HG03196 (cell line): ENCODE measurements around the gene AUTS2.

Experiments
- ATAC-seq: cut with Tn5 transposase; IDR thresholded peaks from one replicate; pipeline ENCODE4 v1.9.1; 2021; ENCODE audit not compliant: unreplicated experiment

Gene AUTS2

GRCh38 chr7:69963393-69963792, 365.1 kb downstream of the AUTS2 start:
- ATAC-seq, result no peak

- ATAC-seq, result no peak
Measured at GRCh38 chr7:69966766-69967591, 368.7 kb downstream of the AUTS2 start.

- no peak for ATAC-seq
Measured at GRCh38 chr7:69967689-69968450, 369.6 kb downstream of the AUTS2 start.

DNA sequence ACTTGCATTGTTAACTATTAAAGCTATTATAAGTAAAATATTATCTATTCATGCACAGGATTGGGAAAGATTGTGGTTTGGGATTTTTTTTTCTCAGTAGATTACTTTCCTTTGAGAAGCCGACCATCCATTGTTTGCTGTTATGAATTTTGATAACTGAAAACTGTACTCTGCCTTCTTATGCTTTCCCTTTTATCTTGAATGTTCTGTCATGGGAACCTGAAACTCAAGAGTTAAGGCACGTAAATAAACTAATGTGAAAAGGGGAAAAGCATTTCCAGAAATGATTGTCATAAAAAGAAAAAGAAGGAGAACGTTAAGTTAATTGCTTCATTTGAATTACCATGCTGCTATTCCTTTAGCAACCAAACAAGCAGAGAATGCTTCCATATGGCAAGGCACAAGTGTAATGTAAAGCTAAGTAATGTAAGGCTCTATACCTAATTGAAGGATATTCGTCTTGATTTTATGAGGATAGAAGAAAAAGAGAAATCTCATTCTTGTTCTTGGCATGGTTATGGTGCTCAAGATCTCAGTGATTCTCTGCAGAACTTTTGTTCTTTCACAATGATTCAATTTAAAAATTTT, 370.8 kb downstream of the AUTS2 start:
- ATAC-seq, result no peak

DNA sequence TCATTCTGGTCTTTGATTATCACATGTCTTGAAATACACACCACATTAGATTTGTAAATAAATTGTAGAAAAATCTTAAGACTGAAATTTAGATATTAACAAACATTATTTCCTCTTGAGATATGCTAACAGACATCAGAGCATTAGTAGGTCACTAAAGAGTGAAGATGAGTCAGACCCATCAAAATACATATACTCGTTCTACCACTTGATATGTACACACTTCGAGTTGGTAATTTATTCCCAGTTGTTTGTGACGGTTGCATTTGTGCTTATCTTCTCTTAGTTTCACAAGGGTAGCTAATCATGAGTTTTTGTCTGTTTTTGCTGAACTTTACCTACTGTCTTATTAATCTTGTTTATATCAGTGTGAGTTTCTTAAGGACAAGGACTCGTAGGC, 383.4 kb downstream of the AUTS2 start:
- no peak for ATAC-seq

GRCh38 chr7:69982197-69982596, 383.9 kb downstream of the AUTS2 start:
- ATAC-seq, result no peak

GRCh38 chr7:69989551-69989950, 391.3 kb downstream of the AUTS2 start:
- no peak for ATAC-seq

DNA sequence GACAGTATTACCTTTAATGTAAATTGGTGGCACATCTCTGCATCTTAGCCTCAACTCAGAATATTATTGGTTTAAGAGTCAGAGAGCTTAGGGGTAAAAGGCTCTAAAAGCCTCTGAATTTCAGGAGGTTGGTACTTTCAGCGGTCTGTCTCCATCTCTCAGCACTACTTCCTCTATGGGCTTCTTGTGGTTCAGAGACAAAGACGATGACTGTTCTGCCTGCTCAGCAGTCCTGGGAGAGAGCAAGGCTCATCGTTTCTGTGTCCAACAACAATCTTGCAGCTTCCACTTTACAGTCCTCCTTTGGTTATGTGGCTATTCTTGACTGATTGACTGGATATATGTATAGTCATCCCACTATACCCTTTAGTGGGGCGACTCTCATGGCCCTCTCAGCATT, 394.7 kb downstream of the AUTS2 start:
- no peak for ATAC-seq

GRCh38 chr7:69994218-69994617, 395.9 kb downstream of the AUTS2 start:
- no peak for ATAC-seq

DNA sequence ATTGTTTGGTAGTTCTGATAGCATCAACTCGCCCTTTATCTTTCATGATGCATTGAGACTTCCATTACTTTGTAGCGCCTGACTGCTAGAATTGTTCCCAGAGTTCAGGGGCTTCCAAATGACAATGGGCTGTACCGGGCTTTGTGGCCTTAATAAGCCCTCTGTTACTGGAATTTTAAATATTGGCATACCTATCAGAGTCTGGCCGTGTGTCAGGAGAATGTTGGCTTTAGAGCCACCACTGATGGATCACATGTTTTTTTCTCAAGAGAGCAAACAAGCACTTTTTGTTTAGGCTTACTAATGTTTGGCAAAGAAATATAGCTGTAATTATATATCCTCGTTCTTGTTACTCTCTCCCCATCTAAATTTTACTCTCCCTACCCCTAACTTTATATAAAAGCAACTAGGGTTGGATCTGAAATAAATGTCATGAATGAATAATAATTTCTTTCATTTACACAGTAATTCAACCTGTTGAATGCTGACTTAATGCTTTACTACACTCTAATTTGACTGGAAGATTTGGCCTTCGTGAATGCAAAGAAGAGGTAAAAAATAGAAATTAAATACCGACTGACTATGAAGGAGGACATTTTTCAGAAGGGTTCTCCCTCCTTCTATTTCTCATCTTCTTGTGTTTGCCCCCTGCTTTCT, 396.7 kb downstream of the AUTS2 start:
- no peak for ATAC-seq

GRCh38 chr7:69996121-69996520, 397.8 kb downstream of the AUTS2 start:
- no peak for ATAC-seq

GRCh38 chr7:70000737-70001348, 402.6 kb downstream of the AUTS2 start:
- ATAC-seq, result no peak

DNA sequence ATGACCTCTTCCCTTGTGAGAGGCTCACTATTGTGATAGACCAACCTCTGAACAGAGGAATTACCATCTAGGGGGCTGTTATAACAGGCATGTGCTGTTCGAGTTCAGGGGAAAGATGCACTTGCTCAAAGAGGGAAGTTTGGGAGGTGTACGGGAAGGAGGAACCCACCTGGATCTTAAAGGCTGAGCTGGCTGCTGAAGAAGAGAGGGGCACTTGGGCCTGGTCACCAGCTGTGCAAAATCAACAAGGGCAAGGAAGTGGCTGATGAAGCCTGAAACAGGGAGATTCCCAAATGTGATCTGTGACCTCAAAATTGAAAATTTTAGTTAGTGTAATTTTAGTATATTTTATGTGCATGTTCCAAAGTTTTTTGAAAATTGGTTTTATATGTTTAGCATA, 407.2 kb downstream of the AUTS2 start:
- ATAC-seq, result no peak

DNA sequence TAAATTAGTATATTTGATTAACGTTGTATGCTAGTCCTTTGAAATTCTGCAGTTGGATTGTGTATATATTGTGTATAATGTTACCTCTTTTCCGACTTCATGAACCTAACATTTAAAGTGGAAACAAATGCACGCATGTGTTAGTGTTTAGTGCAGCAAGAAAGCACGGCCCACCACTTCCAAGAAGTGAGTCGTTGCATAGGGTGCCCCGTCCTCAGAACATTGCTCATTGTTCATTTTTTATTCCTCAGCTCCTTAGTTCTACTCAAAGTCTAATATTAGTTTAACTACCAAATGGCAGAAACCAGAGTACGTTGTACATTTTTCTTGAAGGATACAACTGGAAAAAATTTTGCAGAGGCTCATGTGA, 407.6 kb downstream of the AUTS2 start:
- ATAC-seq, result no peak

DNA sequence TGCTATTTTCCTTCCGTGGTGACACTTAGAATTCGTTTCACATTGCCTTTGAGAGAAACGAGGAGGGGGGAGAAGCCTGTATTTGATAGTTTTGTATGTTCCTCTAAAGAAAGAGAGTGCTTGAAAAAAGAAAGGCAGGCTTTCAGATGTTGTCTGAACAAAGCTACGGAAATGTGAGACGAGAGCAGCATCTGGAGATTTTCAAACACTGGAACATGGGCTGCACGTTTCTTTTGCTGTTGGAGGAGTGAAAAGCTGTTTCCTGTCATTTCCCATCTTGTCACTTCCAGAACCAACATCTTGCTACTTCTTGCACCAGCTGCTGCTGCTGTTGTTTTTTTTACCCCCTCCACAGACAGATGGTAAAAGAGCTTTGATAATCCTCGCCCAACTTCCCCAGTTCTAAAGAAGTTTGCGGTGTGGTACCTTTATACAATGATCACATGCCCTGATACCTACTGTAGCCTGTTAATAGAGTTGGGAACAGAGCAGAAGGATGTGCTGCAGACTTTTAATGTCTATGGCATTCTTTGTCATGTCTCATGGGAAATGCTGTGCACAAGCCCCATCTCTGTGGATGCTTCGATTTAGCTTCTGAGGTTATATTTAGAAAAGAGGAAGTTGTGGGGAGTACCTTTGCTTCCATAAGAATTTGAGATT, 408.1 kb downstream of the AUTS2 start:
- no peak for ATAC-seq

DNA sequence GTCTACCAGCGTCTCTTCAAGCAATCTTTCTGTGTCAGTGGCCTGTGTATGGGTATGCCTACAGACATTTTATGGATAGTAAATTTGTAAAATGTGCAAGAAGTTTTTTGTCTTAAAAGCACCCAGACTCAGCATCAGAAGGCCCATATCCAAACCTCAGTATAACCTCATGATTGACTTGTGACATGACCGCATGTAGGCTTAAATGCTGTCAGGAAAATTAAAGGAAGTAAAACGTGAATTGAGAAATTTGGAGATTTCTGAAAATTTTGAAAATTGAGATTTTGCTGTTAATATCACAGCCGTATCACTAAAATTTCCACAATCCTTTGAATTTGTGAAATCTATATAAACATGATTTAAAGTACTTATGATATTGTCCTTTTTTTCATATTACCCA, 410.2 kb downstream of the AUTS2 start:
- no peak for ATAC-seq

DNA sequence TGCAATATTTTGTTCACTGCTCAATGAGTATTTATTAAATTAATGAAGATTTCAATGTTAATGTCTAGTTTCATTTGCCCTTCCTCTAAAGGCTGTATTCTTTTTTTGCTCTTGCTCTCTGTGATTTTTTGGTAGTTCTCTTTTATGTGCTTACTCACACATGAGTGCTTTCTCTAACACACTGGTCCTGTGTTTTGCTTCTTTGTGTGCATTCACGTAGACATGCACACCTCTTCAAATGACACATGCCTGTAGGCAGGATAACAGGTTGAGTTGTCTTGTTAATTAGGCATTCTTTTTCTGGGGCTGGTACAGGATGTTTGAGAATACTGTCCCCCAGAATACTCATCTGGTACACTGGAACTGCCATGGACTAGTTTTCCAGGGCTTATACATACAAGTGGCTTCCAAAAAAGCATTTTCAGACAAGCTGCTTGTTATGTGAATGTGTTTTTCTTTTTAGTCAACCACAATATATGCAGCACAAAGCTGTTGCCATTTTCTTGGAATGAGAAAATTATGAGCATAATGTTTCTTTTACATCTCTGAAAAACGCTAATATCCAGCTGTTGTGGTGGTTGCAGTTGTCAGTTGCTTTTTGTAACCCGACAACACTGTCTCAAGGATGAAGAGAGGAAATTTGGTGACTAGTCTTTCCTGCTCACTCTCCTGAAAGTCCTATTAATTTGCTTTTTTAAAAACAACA, 416.4 kb downstream of the AUTS2 start:
- no peak for ATAC-seq

GRCh38 chr7:70015353-70015752, 417.1 kb downstream of the AUTS2 start:
- no peak for ATAC-seq

DNA sequence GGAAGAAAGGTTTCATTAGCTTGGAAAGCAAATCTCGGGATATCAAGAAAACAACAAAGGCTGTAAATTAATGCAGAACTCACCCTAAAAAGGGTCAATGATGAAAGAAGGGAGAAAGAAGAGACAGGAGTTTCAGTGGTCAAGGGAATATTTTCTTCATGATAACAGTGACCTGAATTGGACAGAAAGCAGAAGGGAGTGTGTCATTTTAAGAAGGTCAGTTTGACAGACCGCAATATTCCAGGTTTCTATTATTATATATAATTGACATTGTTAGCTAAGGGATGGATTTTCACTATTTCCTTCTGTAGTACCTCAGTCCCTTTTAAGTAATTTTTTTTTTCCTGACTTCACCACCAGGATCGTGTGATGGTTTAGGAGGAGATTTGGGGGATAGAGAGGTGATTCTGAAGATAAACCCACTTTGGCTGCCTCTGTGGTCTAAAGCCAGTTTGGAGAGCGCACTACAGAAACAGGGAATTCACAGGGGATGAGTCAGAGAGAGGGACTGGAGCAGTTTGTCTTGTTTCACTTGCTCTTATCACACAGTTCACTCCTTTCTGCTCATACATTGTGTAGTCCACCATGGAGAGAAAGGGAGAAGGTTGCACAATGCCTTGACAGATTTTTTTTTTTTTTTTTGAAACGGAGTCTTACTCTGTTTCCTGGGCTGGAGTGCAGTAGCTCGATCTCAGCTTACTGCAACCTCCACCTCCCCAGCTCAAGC, 417.9 kb downstream of the AUTS2 start:
- ATAC-seq, result no peak
